GM21423 (cell line): ENCODE measurements around the gene ART5.

Source experiments
- ATAC-seq: cut with Tn5 transposase; IDR thresholded peaks from one replicate; pipeline ENCODE4 v1.9.1; 2021; ENCODE audit warnings: mild to moderate bottlenecking, moderate library complexity; ENCODE audit not compliant: unreplicated experiment

Gene ART5, protein sequence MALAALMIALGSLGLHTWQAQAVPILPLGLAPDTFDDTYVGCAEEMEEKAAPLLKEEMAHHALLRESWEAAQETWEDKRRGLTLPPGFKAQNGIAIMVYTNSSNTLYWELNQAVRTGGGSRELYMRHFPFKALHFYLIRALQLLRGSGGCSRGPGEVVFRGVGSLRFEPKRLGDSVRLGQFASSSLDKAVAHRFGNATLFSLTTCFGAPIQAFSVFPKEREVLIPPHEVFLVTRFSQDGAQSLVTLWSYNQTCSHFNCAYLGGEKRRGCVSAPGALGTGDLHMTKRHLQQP

DNA sequence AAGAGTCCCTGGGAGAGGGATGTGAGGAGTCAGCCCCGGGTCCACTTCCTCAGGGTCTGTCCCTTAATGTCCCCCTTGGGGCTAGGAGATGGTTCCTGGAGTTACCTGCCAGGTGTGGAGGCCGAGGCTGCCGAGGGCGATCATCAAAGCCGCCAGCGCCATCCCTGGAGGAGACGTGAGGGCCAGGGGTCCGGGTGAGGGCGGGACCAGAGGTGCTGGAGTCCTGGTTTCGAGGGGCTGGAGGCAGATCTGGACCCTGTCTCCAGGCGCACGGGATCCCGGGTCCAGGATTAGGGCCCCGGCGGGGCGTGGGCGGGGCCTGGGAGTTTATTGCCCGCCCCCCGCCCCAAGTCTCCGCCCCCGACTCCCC is at the start of gene ART5:
Gene ART5, minus strand, starts transcription at position 292 of the 370 bp plus-strand sequence. Its CDS starts 130 bp downstream, at position 162.
- no peak for ATAC-seq

DNA sequence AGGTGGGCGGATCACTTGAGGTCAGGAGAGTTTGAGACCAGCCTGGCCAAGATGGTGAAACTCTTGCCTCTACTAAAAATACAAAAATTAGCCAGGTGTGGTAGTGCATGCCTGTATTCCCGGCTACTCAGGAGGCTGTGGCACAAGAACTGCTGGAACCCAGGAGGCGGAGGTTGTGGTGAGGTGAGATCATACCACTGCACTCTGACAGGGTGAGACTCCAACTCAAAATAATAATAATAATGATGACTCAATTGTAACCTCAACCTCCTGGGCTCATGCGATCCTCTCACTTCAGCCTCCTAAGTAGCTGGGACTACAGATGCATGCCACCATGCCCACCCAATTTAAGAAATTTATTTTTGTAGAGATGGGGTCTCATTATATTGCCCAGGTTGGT is 45.0 kb upstream of the ART5 start:
- ATAC-seq = no peak

DNA sequence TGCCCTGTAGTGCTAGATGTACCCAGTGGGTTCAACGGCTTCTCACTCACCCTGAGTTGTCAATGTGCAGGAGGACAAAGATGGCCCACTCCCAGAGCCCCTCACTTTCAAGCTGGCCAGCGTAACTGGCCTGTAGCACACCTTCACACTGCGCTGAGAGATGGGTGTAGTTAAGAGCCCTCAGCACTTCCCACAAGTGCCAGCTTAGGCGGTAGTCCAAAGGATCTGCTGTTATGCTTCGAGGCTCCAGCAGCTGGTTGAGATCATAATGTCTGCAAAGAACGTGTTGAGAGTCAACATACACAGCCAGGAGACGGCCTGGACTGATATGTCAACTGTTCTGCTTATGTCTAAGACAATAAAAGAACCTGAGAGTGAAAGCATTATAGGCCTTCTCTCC is 44.1 kb upstream of the ART5 start:
- ATAC-seq = no peak

DNA sequence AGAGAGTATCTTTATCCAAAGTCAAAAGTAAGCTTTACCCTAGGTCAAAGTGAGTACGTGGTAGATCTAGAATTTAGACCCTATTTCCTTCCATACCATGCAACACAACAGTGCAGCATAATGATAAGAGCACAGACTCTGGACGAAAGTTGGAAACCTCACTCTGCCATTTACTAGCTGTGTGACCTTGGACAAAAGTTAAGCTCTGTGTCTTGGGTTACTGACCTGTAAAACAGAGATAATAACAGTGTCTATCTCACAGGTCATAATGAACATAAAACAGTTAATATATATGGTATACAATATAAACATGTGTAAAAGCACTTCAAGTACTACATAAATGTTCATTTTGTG is 43.0 kb upstream of the ART5 start:
- ATAC-seq = no peak

DNA sequence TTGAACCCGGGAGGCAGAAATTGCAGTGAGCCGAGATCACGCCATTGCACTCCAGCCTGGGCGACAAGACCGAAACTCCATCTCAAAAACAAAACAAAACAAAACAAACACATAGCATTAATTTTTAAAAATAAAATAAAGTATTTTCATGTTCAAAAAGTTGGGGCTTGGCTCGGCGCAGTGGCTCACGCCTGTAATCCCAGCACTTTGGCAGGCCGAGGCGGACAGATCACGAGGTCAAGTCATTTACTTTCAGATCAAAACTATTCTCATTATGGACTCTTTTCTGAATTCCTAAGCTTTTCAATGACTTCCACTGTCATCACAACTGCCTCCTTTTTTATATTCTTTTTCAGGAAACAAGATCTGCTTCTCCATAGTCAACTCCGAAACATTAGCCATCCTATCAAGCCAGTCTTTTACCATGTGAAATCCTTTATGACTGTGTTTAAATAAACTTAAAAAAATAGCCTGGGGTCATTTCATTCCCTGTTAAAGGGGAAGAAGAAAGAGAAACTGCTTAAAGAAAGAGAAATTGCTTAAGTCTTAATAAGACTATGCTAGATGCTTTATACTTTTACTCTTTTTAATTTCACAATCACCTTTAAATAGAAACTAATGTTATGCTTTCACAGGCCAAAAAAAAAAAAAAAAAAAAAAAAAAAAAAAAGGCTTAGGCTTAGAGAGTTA is 42.5 kb upstream of the ART5 start:
- ATAC-seq = no peak

DNA sequence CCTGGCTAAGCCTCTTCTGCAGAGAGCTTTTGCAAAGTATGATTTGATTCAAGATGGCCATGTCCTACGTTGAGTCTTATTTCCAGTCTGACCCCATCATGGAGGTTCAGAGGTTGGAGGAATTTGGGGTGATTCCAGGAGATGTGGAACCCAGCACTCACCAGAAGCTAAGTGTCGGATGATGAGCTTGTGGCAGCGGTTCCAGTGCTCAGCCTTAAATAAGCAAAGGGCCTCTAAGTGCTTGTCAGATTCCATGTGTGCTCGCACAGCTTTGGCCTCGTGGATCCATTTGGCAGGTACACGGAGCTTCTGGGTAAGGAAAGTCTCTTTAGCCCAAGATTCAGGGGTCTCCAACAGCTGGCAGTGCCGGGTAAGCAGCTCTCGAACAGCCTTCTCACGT is 41.2 kb upstream of the ART5 start:
- no peak for ATAC-seq

DNA sequence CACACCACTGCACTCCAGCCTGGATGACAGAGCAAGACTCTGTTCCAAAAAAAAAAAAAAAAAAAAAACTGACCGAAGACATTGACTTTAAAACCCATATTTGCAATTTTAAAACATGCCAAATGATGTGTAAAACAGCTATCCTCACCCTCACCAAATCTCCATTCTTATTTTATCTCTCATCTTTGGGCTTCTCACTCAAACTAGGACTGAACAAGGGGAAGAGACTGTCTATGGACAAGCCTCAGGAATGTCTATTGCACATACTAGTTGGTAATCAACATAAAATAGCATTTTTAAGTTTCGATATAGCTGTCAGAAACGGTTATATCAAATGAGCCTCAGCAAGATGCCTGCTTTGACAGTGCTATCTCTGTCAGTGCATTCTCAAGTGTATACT is 37.3 kb upstream of the ART5 start:
- no peak for ATAC-seq

DNA sequence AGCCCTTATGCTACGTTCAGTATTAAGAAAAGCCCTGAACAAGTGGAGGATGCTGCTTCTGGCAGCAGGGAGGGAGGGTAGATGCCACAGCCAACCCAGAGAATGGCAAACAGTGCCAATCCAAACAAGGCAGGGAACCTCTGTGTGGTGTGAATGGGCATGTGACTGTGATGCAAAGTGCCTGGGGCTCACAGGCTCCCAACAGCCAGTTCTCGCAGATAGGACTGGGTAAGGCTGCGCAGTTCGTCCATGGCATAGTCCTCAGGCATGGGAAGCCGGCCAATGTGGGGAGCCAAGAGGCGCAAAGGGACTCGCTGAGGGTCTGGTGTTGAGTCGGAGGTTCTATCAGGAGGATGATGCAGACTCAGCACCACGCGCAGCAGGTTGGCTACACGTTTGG is 34.2 kb upstream of the ART5 start:
- no peak for ATAC-seq

DNA sequence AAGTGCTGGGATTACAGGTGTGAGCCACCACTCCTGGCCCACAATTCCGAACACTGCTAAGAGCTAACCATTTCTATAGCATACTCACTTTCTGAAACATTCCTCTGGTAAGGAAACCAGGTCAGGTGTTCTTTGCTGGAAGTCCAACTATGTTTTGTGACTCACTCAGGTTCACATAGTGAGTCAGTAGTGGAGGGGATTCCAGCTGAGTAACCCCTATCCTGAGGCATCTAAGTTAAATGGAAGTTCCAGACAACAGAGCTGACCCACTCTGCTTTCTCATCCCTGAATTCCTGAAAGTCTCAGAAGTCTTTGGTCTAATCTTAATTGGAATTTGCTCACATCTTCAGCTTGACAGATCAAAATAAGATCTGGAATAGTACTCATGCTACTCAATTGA is 32.4 kb upstream of the ART5 start:
- no peak for ATAC-seq

DNA sequence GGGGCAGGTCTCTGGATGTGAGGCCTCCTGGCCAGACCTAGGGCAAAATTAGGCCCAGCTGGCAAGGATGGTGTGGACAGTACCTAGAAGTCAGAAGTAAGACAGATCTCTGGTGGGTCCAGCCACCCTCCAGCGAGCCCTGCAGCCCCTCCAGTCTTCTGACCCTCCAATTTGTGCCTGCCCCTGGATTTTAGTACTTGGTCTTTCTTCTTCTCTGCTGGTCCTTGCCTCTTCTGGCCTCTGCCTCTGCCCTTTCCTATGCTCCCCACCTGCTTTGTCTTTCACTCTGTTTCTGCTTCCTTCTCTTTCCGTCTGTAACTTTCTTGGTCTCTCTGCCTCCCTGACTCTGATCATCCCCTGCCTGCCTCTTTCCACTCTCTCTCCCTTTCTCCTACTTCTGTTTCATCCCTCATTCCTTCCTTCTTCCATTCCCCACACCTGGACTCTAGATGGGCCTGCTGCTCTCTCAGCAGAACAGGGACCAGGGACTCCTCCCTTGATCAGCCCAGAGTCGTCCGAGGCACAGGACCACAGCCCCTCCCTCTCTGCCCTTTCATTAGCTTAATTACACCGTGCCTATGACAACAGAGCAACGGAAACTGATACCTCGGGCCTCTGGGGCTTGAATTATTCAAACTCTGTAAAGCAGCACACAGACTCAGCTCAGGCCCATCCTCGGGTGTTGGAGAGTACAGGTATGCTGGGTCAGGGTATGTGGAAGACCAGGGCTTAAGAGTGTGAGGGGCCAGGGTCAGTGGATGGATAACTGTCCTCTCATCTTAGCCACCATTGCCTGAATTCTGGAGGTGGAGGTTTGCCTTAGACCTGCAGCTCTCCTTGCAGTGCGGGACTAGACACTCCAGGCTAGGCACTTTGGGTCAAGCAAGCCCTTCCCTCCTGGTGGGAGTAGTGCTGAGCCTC is 29.8 kb upstream of the ART5 start, which contains the start of gene CHRNA10:
Gene CHRNA10, minus strand, starts transcription at position 51 of the 921 bp plus-strand sequence. CDS start 72 bp downstream, outside the sequence.
- no peak for ATAC-seq

DNA sequence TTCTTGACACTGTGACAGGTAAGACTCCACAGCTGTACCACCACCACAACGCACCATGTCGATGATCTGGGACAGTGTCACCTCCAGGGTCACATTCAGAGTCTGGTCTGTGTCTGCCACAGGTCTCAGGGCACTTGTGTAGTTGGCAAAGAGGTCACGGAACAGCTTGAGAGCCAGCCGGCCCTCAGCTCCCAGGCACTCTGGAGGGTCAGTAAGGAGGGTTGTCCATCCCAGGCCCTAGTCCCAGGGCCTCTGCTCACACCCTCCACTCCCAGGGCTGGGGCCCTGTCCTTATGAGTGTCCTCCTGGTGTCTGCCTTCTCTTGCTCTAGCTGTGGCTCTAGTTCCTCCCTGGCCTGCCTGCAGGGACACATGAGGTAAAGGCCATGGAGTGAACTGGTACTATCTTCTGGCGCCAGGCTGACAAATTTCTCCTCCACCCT is 28.0 kb upstream of the ART5 start:
- no peak for ATAC-seq

DNA sequence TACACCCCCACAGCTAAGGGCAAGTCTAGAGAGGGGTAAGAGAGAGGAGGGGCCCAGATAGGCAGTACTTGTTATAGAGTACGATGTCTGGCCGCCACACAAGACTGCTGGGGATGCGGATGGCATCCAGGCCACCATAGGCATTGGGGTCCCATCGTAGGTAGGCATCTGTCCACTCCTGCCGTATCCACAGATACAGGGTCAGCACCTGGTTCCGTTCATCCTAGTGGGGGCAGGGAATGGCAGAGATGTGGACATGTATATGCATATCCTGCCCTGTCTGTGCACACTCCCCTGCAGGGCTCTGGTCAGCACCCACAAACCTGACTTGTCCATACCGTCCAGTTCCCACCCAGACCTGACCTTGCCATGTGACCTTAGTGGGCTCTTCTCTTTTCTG is 27.3 kb upstream of the ART5 start:
- ATAC-seq = no peak

DNA sequence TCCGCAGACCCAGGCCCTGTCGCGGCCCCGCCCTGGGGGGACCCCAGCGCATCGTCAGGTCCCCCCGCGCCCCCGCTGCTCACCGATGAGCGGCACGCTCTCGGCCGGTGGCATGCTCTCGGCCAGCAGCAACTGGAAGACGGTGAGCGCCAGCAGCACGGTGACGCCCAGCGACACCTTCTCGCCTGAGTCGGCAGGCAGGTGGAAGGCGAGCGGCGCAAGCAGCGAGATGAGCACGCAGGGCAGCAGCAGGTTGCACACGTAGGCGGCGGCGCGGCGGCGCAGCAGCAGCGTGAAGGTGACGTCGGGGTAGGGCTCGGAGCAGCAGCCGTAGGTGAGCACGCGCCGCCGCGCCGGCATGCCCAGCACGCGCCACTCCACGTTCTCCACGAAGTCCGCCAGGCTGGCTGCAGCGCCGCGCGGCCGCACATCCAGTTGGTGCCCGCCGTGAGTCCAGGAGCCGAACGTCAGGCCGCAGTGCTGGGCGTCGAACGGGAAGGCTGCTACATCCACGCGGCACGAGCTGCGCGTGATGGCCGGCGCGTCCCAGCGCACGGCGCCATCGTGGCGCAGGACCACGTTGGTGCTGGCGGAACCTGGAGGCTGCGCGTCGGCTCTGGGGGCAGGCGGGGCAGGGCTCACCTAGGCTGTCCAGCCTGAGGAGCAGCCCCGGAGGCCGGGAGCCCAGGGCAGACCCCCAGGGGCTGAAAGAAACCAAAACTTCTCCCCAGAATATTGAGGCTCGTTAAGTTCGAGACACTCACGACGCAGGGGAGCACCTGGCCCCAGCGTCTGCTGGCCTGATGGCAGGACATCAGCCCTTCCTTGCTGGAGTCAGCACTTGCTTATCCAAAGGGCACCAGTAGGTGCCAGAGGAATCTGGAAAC is 25.6 kb upstream of the ART5 start:
- ATAC-seq = no peak

DNA sequence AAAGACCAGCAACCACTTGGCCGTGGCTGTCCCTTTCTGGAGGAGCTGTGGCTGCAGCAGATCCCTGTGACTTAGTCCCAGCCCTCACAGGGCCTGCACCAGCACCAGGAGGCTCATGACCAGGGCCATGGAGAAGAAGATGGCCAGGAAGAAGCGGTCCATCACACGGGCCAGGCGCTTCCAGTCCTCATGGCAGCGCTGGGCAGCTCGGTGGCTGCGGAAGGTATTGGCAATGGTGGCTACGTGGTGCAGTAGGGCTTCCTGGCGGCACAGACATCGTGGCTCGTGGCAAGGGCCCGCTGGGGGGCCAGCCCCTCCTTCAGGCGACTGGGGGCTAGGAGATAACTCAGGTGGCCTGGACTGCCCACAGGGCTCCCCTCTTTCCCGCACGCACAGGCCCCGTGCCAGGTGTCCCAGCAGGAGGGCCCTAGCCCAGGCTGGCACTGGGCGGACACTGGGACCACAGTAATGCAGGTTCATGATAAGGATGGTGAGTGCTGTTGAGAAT is 24.3 kb upstream of the ART5 start:
- no peak for ATAC-seq

DNA sequence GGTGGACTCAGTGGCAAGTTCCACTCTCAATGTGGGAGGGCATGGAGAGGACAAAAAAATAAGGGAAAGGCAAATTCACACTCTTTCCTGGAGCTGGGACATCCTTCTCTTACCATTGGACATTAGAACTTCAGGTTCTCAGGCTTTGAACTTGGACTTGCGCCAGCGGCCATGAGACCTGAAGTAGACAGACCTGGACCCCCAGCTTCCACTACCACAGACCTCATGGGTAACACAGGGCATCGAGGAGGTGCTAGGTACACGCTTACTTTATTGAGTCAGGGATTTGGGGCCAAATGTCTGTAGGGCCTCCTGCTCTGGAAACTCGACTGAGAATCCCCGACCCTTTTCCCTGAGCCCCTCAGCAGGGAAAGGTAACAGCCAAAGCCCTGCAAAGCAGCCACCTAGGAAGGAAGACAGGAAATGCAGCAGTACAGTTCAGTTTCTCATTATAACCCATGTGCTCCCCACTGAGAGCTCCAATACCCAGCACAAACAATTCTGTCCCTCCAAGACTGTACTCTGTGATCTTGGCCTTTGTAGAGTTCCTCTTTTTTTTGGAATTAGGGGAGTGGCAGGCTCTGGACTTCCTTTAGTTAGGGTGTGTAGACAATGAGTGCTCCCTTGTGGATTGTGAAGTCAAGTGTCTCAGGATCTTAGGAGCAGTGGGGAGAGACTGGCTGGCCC is 23.7 kb upstream of the ART5 start:
- no peak for ATAC-seq

DNA sequence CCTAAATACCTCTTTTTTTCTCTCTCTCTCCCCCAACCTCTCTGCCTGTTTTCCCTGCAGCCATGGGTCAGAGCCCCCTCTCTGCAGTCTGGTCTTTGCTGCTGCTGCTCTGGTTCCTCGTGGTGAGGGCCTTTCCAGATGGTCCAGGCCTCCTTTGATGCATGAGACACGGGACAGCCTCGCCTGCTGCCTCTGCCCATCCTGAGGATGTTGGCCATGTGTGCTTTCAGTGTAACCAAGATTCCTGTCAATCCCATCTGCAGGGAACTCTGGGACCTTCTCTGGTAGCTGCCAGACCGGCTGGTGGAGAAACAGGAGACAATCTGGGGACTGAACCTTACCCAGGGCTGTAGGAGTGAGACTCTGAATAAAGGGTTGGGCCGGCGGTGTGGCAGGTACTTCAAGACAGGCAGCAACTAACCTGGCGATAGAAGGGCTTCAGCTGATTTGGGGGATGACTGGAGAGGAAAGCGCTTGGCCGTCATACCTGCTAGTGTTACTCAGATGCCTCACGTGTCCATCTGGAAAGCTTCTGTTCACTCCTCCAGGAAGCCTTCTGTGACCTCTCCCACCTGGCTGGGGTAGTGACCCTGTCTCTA is 22.3 kb upstream of the ART5 start:
- no peak for ATAC-seq

DNA sequence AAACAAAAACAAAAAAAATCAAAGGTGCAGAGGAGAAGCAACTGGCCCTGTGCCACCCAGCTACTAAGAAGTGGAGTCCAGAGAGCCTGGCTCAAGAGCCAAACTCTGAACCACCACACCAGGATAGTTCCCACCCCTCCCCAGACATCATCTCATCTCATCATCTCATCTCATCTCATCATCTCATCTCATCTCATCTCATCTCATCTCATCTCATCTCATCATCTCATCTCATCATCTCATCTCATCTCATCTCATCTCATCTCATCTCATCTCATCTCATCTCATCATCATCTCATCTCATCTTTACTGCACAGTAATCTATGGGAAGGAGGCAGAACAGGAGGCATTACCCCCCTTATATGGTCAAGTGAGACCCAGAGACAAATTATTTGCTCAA is 21.1 kb upstream of the ART5 start:
- no peak for ATAC-seq

DNA sequence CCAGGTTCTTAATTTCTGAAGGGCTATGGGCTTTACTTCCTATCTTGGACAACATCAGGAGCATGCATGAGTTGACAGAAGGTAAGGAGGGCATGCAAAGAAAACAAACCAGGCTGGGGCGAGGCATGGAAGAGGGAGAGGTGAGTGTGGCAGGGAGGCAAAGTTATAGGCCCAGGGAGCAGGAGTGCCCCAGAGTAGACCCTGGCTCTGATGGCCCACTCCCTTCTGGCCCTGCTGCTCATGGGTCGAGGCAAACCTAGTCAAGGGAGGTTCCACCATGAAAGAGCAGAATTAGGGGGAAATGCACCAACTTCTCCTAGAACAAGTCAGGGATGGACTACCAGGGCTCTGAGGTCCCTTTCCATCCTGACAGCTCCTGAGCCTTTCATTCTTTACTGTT is 19.2 kb upstream of the ART5 start:
- no peak for ATAC-seq
